BLaER1 (cell line): ENCODE measurements around the gene WWOX.
A peak's percentile ranks its signal among the peaks of the same experiment; 100 is the strongest.

Experiments used
- H3K27ac ChIP-seq: shearing (Covaris generic); formaldehyde crosslinking; 2 replicates; pipeline ENCODE4 v1.8.1; 2022
- H3K27me3 ChIP-seq: shearing (Covaris generic); formaldehyde crosslinking; 2 replicates; pipeline ENCODE4 v1.8.1; 2022
- H3K36me3 ChIP-seq: shearing (Covaris generic); formaldehyde crosslinking; 2 replicates; pipeline ENCODE4 v1.8.1; 2022
- H3K4me1 ChIP-seq: shearing (Covaris generic); formaldehyde crosslinking; 2 replicates; pipeline ENCODE4 v1.8.1; 2022
- H3K4me2 ChIP-seq: shearing (Covaris generic); formaldehyde crosslinking; 2 replicates; pipeline ENCODE4 v1.8.1; 2022
- H3K4me3 ChIP-seq: shearing (Covaris generic); formaldehyde crosslinking; 2 replicates; pipeline ENCODE4 v1.8.1; 2022
- H3K9ac ChIP-seq: shearing (Covaris generic); formaldehyde crosslinking; 2 replicates; pipeline ENCODE4 v1.8.1; 2022
- H3K9me3 ChIP-seq: shearing (Covaris generic); formaldehyde crosslinking; 2 replicates; pipeline ENCODE4 v1.8.1; 2022
- H4K20me1 ChIP-seq: shearing (Covaris generic); formaldehyde crosslinking; 2 replicates; pipeline ENCODE4 v1.8.1; 2022
- Cebpa-rat ChIP-seq: shearing (Covaris generic); IDR thresholded peaks from 2 replicates; pipeline ENCODE4 v1.8.1; 2022

WWOX gene

GRCh38 chr16:78183437-78184237 is 84.2 kb downstream of the WWOX start:
- H3K27ac ChIP-seq: no peak overlapping the region
- H4K20me1 ChIP-seq: no peaks in the 10 kb centered on the region
- no peak overlapping the region for H3K9ac ChIP-seq
- TF ChIP-seq Cebpa-rat: no peak
- no peaks in the 10 kb centered on the region for H3K36me3 ChIP-seq
- H3K4me3 ChIP-seq: no peak overlapping the region
- no peaks in the 10 kb centered on the region for H3K4me1 ChIP-seq
- no peak overlapping the region for H3K4me2 ChIP-seq
- no peaks in the 10 kb centered on the region for H3K27me3 ChIP-seq
- peaks cover 4% of the 10 kb centered on the region; the same call in 1 of the 2 replicates for H3K9me3 ChIP-seq

DNA sequence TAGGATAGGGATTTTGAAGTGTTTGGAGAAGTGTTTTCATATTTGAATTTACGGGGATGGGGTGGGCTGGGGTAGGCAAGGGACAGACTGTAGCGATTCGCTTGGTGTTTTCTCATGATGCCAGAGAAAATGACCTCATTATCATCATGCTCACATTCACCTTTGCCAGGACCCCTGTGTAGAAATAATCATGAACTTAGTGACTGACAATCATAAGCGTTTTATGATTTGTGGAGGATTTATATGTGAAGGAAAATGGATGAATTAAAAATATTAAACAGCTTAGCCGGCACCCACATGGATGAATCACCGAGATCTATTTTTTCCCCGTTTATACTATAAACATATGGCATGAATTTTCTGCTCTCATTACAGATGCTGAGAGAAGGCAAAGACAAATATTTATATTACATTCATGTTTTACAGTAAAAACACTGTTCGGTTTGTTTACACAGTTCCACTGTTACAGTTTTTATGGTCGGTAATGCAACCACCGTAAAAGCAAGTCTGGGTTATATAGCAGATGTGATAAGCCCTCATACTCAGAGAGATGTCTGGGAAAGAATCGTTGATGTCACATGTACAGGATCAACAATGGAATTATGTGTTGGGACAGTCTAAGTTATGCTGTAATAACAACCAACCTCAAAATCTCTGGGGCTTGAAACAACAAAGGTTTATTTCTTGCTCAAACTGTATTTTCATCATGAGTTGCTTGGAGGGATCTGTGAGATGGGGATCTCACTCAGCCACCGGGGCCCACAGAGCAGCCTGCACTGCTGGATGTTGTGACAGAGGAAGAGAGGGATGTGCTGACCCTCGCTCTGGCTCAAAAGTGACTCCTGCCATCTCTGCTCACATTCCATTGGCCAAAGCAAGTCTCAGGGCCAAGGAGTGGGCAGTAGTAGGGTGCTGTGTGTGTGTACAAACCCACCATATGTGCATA is 85.1 kb downstream of the WWOX start:
- Histone ChIP-seq H4K20me1 (no peaks in the 10 kb centered on the region), H3K4me3 (no peak overlapping the region), H3K4me2 (no peak overlapping the region), H3K36me3 (no peaks in the 10 kb centered on the region), H3K9ac (no peak overlapping the region), H3K27me3 (no peaks in the 10 kb centered on the region), H3K4me1 (no peaks in the 10 kb centered on the region), H3K27ac (no peak overlapping the region), H3K9me3 (peaks cover 4% of the 10 kb centered on the region; the same call in 1 of the 2 replicates)
- TF ChIP-seq Cebpa-rat: no peak

DNA sequence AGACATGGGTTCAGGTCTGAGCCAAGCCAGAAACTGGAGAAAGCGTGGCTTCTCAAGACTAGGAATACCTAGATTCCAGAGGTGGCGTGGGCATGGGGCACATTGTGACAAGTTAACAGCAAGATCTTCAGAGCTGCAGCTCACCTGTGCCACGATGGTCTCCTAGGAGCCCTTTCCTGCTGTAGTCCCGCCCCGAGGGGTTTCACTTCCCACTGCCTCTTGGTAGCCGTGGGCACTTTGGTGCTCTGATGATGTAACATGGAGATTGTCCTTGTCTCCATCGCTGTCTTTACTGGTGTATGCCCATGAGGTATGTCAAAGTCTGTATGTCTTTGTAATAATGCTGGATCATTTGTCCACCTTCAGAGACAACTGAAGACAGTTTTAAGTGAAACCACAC is 89.7 kb downstream of the WWOX start:
- no peak overlapping the region for H3K27ac ChIP-seq
- no peak overlapping the region for H3K9ac ChIP-seq
- no peak overlapping the region for H3K4me2 ChIP-seq
- no peak overlapping the region for H3K4me3 ChIP-seq
- no peaks in the 10 kb centered on the region for H3K4me1 ChIP-seq
- peaks cover 4% of the 10 kb centered on the region; the same call in 1 of the 2 replicates for H3K9me3 ChIP-seq
- no peaks in the 10 kb centered on the region for H4K20me1 ChIP-seq
- H3K27me3 ChIP-seq: no peaks in the 10 kb centered on the region
- no peaks in the 10 kb centered on the region for H3K36me3 ChIP-seq
- no peak for TF ChIP-seq Cebpa-rat

GRCh38 chr16:78192734-78193488 is 93.5 kb downstream of the WWOX start:
- Histone ChIP-seq H3K36me3 (no peaks in the 10 kb centered on the region), H3K4me1 (peaks cover 21% of the 10 kb centered on the region), H3K27me3 (no peaks in the 10 kb centered on the region), H3K4me3 (no peak overlapping the region), H3K4me2 (no peak overlapping the region), H3K9me3 (no peaks in the 10 kb centered on the region), H4K20me1 (no peaks in the 10 kb centered on the region), H3K9ac (no peak overlapping the region), H3K27ac (no peak overlapping the region)
- TF ChIP-seq Cebpa-rat: no peak

GRCh38 chr16:78194948-78195347 is 95.5 kb downstream of the WWOX start:
- Histone ChIP-seq H3K27ac (no peak overlapping the region), H3K4me2 (peak overlapping the region; percentile 50), H4K20me1 (no peaks in the 10 kb centered on the region), H3K27me3 (no peaks in the 10 kb centered on the region), H3K9ac (no peak overlapping the region), H3K36me3 (no peaks in the 10 kb centered on the region), H3K9me3 (no peaks in the 10 kb centered on the region), H3K4me1 (peaks cover 21% of the 10 kb centered on the region), H3K4me3 (no peak overlapping the region)
- no peak for TF ChIP-seq Cebpa-rat

GRCh38 chr16:78195797-78196196 is 96.3 kb downstream of the WWOX start:
- no peaks in the 10 kb centered on the region for H3K27me3 ChIP-seq
- H3K9ac ChIP-seq: no peak overlapping the region
- H3K4me1 ChIP-seq: peaks cover 29% of the 10 kb centered on the region
- H3K4me3 ChIP-seq: no peak overlapping the region
- no peak overlapping the region for H3K27ac ChIP-seq
- H3K4me2 ChIP-seq: peak overlapping the region; percentile 50
- H3K36me3 ChIP-seq: no peaks in the 10 kb centered on the region
- TF ChIP-seq Cebpa-rat: no peak
- H4K20me1 ChIP-seq: no peaks in the 10 kb centered on the region
- H3K9me3 ChIP-seq: no peaks in the 10 kb centered on the region

- Histone ChIP-seq H3K9me3 (no peaks in the 10 kb centered on the region), H3K36me3 (no peaks in the 10 kb centered on the region), H3K27me3 (no peaks in the 10 kb centered on the region), H3K27ac (no peak overlapping the region), H3K9ac (no peak overlapping the region), H4K20me1 (no peaks in the 10 kb centered on the region), H3K4me2 (peak overlapping the region; percentile 50), H3K4me3 (no peak overlapping the region), H3K4me1 (peaks cover 29% of the 10 kb centered on the region)
- TF ChIP-seq Cebpa-rat: no peak
Observed at GRCh38 chr16:78196502-78196901, 97.0 kb downstream of the WWOX start.

- no peaks in the 10 kb centered on the region for H3K27me3 ChIP-seq
- no peaks in the 10 kb centered on the region for H3K36me3 ChIP-seq
- H3K4me3 ChIP-seq: no peak overlapping the region
- peaks cover 29% of the 10 kb centered on the region for H3K4me1 ChIP-seq
- no peak for TF ChIP-seq Cebpa-rat
- H3K9me3 ChIP-seq: no peaks in the 10 kb centered on the region
- H4K20me1 ChIP-seq: no peaks in the 10 kb centered on the region
- no peak overlapping the region for H3K27ac ChIP-seq
- H3K9ac ChIP-seq: no peak overlapping the region
- no peak overlapping the region for H3K4me2 ChIP-seq
Observed at GRCh38 chr16:78198288-78198687, 98.8 kb downstream of the WWOX start.

- Histone ChIP-seq H4K20me1 (no peaks in the 10 kb centered on the region), H3K36me3 (no peaks in the 10 kb centered on the region), H3K9me3 (no peaks in the 10 kb centered on the region), H3K4me3 (no peak overlapping the region), H3K9ac (no peak overlapping the region), H3K27me3 (no peaks in the 10 kb centered on the region), H3K4me1 (peaks cover 29% of the 10 kb centered on the region), H3K27ac (no peak overlapping the region), H3K4me2 (no peak overlapping the region)
- no peak for TF ChIP-seq Cebpa-rat
Observed at GRCh38 chr16:78199325-78200022, 100.0 kb downstream of the WWOX start.
